SIG-M5 (cell line): Measurements from ENCODE around the gene OSBPL7.

ENCODE experiments used
- DNase-seq: peaks from one replicate; lab custom pipeline; 2025; lab: John Stamatoyannopoulos, UW

The OSBPL7 gene

GRCh38 chr17:47847341-47848197 lies 26.0 kb upstream of the OSBPL7 start:
- no peak for DNase-seq

GRCh38 chr17:47846716-47847340 lies 25.2 kb upstream of the OSBPL7 start:
- DNase-seq = no peak

- no peak for DNase-seq
These were observed 24.1 kb upstream of the OSBPL7 start for GRCh38 chr17:47845716-47846075.

GRCh38 chr17:47844814-47845715 lies 23.5 kb upstream of the OSBPL7 start:
- no peak for DNase-seq

- DNase-seq = no peak
These were observed 22.6 kb upstream of the OSBPL7 start for GRCh38 chr17:47844227-47844626.

- DNase-seq = no peak
These were observed 21.8 kb upstream of the OSBPL7 start for GRCh38 chr17:47843391-47843730.

- DNase-seq = no peak
These were observed 20.1 kb upstream of the OSBPL7 start for GRCh38 chr17:47841488-47842291.

- DNase-seq = no peak
These were observed 19.3 kb upstream of the OSBPL7 start, which contains the start of gene SCRN2 for GRCh38 chr17:47840742-47841487. Gene SCRN2, minus strand, starts transcription at chr17:47841273. Its CDS starts 430 bp downstream, at chr17:47840843.

GRCh38 chr17:47840001-47840741 lies 18.6 kb upstream of the OSBPL7 start:
- no peak for DNase-seq

GRCh38 chr17:47839071-47839470 lies 17.5 kb upstream of the OSBPL7 start:
- no peak for DNase-seq

- DNase-seq = no peak
These were observed 17.0 kb upstream of the OSBPL7 start for GRCh38 chr17:47838636-47839035.

- DNase-seq = no peak
These were observed 15.9 kb upstream of the OSBPL7 start for GRCh38 chr17:47837401-47838039.

GRCh38 chr17:47836601-47837000 lies 15.0 kb upstream of the OSBPL7 start:
- DNase-seq = no peak

- no peak for DNase-seq
These were observed 13.2 kb upstream of the OSBPL7 start for GRCh38 chr17:47834756-47835155.

- no peak for DNase-seq
These were observed 10.3 kb upstream of the OSBPL7 start for GRCh38 chr17:47831934-47832327.

- peak; percentile 70 for DNase-seq
These were observed 9.7 kb upstream of the OSBPL7 start, which contains the start of the genes LRRC46 and MRPL10 for GRCh38 chr17:47831003-47831933. Gene LRRC46, plus strand, starts transcription at chr17:47831670. Its CDS starts 320 bp downstream, at chr17:47831990. Gene MRPL10, minus strand, starts transcription at chr17:47831541. Its CDS starts 30 bp downstream, at chr17:47831511.

GRCh38 chr17:47830396-47831002 lies 8.9 kb upstream of the OSBPL7 start:
- DNase-seq = no peak

- DNase-seq = no peak
These were observed 8.3 kb upstream of the OSBPL7 start for GRCh38 chr17:47829870-47830269.
